ENCODE results near the gene PTPRO.

Gene PTPRO

DNA sequence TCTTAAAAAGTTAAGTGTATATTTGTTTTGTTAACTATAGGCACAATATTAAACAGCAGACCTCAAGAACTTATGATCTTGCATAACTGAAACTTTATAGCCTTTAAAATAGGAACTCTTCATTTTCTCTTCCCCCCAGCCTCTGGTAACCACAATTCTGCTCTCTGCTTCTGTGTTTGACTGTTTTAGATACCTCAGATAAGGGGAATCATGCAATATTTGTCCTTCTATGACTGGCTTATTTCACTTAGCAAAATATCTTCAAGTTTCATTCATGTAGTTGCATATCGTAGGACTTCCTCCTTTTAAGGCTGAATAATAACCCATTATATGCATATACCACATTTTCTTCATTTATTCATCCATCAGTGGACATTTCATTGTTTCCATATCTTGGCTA, 131.3 kb downstream of the PTPRO start:
- no peak overlapping the region for H3K27ac ChIP-seq (ENCODE audit: low read length)
- H3K9ac ChIP-seq (ENCODE audit: low read length), result no peak overlapping the region
- H3K4me1 ChIP-seq (ENCODE audit: control insufficient read depth, low read depth, low read length), result no peaks in the 10 kb centered on the region
- H3K27me3 ChIP-seq (ENCODE audit: control insufficient read depth, insufficient read depth, low read length), result no peaks in the 10 kb centered on the region
- peaks cover 2% of the 10 kb centered on the region for H3K9me3 ChIP-seq (ENCODE audit: control insufficient read depth, low read depth, low read length)
- no peak overlapping the region for H3K4me3 ChIP-seq (ENCODE audit: low read length)
- H3K36me3 ChIP-seq (ENCODE audit: control insufficient read depth, low read depth, low read length), result no peaks in the 10 kb centered on the region

DNA sequence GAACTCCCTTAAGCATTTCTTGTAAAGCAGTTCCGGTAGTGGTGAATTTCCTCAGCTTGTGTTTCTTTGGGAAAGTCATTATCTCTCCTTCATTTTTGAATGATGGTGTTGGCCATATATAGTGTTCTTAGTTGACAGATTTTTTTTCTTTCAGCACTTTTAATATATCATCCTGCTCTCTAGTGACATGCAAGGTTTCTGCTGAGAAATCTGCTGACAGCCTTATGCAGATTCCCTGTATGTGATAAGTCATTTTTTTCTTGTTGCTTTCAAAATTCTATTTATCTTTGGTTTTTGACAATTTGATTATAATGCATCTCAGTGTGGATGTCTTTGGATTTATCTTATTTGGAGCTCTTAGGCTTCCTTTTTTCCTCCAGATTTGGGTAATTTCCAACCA, 135.7 kb downstream of the PTPRO start:
- Histone ChIP-seq H3K27ac (ENCODE audit: low read length) (no peak overlapping the region), H3K9me3 (ENCODE audit: control insufficient read depth, low read depth, low read length) (peaks cover 2% of the 10 kb centered on the region), H3K36me3 (ENCODE audit: control insufficient read depth, low read depth, low read length) (no peaks in the 10 kb centered on the region), H3K4me3 (ENCODE audit: low read length) (no peak overlapping the region), H3K9ac (ENCODE audit: low read length) (no peak overlapping the region), H3K4me1 (ENCODE audit: control insufficient read depth, low read depth, low read length) (no peaks in the 10 kb centered on the region), H3K27me3 (ENCODE audit: control insufficient read depth, insufficient read depth, low read length) (no peaks in the 10 kb centered on the region)

DNA sequence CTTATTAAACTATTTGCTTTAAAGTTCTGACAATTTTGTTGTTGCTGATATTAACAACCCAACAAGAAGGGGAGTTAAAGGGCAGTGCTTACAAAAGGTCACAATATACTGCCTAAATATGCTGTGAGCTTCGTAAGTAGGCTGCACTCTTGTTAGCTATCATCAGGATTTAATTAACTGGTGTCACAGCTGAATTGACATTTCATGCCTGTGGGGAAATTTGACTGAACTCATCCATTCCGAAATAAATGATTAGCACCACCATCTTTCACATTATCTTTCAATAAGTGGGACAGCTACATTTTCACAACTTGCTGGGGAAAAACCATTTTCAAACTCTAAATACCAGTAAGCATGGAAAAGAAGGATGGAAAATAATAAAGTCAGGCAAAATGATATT, 146.6 kb downstream of the PTPRO start:
- no peaks in the 10 kb centered on the region for H3K27me3 ChIP-seq (ENCODE audit: control insufficient read depth, insufficient read depth, low read length)
- H3K4me1 ChIP-seq (ENCODE audit: control insufficient read depth, low read depth, low read length), result no peaks in the 10 kb centered on the region
- H3K9ac ChIP-seq (ENCODE audit: low read length), result no peak overlapping the region
- H3K27ac ChIP-seq (ENCODE audit: low read length), result no peak overlapping the region
- H3K4me3 ChIP-seq (ENCODE audit: low read length), result no peak overlapping the region
- no peaks in the 10 kb centered on the region for H3K9me3 ChIP-seq (ENCODE audit: control insufficient read depth, low read depth, low read length)
- H3K36me3 ChIP-seq (ENCODE audit: control insufficient read depth, low read depth, low read length), result no peaks in the 10 kb centered on the region

DNA sequence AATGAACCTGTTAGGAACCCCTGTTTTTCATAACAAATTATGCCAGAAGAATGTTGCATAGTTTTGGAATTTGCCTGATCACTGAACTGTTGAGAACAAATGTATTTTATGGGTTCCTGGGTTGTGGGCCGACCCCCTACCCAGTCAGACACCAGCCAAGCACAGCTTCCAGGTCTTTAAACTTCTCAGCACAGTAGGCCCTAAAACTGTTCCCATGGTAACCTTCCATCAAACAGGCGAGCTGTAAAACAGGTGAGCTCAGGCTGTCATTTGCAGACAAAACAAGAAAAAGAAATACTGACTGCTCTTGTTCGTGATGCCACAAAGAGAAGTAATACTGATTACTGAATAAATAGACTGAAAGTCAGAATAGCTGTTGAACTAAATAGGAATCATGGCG, 147.0 kb downstream of the PTPRO start:
- H3K4me3 ChIP-seq (ENCODE audit: low read length), result no peak overlapping the region
- H3K27me3 ChIP-seq (ENCODE audit: control insufficient read depth, insufficient read depth, low read length), result no peaks in the 10 kb centered on the region
- H3K27ac ChIP-seq (ENCODE audit: low read length), result no peak overlapping the region
- H3K9ac ChIP-seq (ENCODE audit: low read length), result no peak overlapping the region
- H3K4me1 ChIP-seq (ENCODE audit: control insufficient read depth, low read depth, low read length), result no peaks in the 10 kb centered on the region
- H3K36me3 ChIP-seq (ENCODE audit: control insufficient read depth, low read depth, low read length), result no peaks in the 10 kb centered on the region
- H3K9me3 ChIP-seq (ENCODE audit: control insufficient read depth, low read depth, low read length), result no peaks in the 10 kb centered on the region

DNA sequence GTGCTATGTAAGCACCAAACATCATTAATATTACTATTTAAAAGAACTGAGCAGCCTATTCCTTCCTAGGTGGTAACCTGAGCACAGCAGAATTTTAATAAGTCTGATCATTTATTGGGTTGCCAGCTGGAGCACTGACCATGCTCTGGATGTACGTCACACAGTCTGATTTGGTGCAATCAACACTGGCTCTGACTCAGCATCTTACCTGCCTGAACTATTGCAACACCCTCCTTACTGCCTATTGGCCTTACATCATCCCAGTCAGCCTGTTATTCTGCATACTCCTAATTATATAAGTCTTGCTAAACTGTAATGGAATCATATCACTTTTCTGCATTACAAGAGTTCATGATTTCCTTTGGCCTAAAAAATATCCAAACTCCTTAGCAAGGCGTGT, 149.7 kb downstream of the PTPRO start:
- no peaks in the 10 kb centered on the region for H3K36me3 ChIP-seq (ENCODE audit: control insufficient read depth, low read depth, low read length)
- H3K9ac ChIP-seq (ENCODE audit: low read length), result no peak overlapping the region
- no peaks in the 10 kb centered on the region for H3K27me3 ChIP-seq (ENCODE audit: control insufficient read depth, insufficient read depth, low read length)
- H3K27ac ChIP-seq (ENCODE audit: low read length), result no peak overlapping the region
- H3K4me1 ChIP-seq (ENCODE audit: control insufficient read depth, low read depth, low read length), result no peaks in the 10 kb centered on the region
- no peaks in the 10 kb centered on the region for H3K9me3 ChIP-seq (ENCODE audit: control insufficient read depth, low read depth, low read length)
- no peak overlapping the region for H3K4me3 ChIP-seq (ENCODE audit: low read length)

DNA sequence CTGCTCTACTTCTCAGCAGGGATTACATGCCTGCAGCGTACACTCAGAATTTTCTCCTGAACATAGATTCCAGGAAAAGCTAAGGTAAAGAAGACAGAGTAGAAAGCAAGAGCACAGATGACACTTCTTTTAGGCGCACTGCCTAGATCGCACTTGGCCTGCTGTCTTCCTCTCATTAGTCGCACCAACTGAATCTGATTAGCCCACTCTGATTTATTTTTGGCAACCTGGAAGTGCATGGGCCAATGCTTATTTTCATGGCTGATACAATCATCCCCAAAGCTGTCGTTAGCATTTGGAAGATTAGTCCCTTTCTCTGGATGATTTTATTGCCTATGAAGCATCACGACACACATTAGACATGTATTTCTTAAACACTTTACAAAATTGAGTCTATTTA, 152.5 kb downstream of the PTPRO start:
- H3K9ac ChIP-seq (ENCODE audit: low read length), result no peak overlapping the region
- H3K9me3 ChIP-seq (ENCODE audit: control insufficient read depth, low read depth, low read length), result no peaks in the 10 kb centered on the region
- no peaks in the 10 kb centered on the region for H3K27me3 ChIP-seq (ENCODE audit: control insufficient read depth, insufficient read depth, low read length)
- no peak overlapping the region for H3K4me3 ChIP-seq (ENCODE audit: low read length)
- no peaks in the 10 kb centered on the region for H3K4me1 ChIP-seq (ENCODE audit: control insufficient read depth, low read depth, low read length)
- H3K27ac ChIP-seq (ENCODE audit: low read length), result no peak overlapping the region
- H3K36me3 ChIP-seq (ENCODE audit: control insufficient read depth, low read depth, low read length), result no peaks in the 10 kb centered on the region

DNA sequence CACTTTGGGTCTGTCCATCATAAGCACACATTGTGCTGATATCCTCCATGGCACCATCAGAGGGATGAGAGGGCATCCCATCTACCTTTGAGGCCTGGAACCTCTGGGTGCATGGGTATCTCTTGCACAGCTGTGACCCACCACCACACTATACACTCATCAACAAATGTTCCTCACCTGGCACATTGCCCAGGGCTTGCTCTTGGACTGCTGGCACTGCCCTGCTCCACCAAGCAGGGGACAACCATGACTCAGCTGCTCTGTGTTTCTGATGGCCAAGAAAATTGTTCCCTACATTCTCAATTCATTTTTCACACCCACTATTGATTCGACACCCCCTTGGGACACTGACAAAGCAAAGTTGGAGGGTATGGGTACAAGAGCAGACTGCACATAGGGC, 155.5 kb downstream of the PTPRO start:
- H3K27ac ChIP-seq (ENCODE audit: low read length), result no peak overlapping the region
- H3K36me3 ChIP-seq (ENCODE audit: control insufficient read depth, low read depth, low read length), result no peaks in the 10 kb centered on the region
- no peak overlapping the region for H3K9ac ChIP-seq (ENCODE audit: low read length)
- H3K9me3 ChIP-seq (ENCODE audit: control insufficient read depth, low read depth, low read length), result no peaks in the 10 kb centered on the region
- H3K4me1 ChIP-seq (ENCODE audit: control insufficient read depth, low read depth, low read length), result no peaks in the 10 kb centered on the region
- H3K4me3 ChIP-seq (ENCODE audit: low read length), result no peak overlapping the region
- no peaks in the 10 kb centered on the region for H3K27me3 ChIP-seq (ENCODE audit: control insufficient read depth, insufficient read depth, low read length)

DNA sequence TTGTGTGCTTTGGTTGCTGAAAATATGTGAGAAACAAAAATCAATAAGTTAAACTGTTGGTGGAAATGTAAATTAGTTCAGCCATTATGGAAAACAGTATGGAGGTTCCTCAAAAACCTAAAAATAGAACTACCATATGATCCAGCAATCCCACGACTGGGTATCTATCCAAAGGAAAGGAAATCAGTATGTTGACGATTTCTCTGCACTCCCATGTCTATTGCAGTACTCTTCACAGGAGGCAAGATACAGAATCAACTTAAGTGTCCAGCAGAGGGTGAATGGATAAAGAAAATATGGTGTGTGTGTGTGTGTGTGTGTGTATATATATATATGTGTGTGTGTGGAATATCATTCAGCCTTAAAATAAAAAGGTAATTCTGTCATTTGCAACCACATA, 159.5 kb downstream of the PTPRO start:
- Histone ChIP-seq H3K4me1 (ENCODE audit: control insufficient read depth, low read depth, low read length) (no peaks in the 10 kb centered on the region), H3K4me3 (ENCODE audit: low read length) (no peak overlapping the region), H3K36me3 (ENCODE audit: control insufficient read depth, low read depth, low read length) (no peaks in the 10 kb centered on the region), H3K27ac (ENCODE audit: low read length) (no peak overlapping the region), H3K9me3 (ENCODE audit: control insufficient read depth, low read depth, low read length) (no peaks in the 10 kb centered on the region), H3K9ac (ENCODE audit: low read length) (no peak overlapping the region), H3K27me3 (ENCODE audit: control insufficient read depth, insufficient read depth, low read length) (no peaks in the 10 kb centered on the region)

DNA sequence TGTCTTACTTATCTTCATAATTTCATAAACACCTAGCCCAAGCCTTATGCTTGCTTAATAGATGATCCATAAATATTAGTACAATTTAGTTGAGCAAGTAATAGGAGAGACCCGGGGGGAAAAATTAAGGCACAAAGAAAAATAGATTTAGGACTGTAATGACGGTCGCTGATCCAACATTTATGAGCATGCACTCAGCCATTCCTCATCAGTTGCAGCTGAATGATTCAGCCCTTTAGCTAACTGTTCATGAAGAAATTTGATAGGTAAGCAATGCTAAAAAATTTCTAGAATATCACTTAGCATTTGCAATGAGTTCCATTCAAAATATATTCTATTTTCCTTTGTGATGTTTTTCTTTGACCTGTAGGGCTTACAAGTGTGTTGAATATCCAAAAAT, 163.2 kb downstream of the PTPRO start:
- H3K9me3 ChIP-seq (ENCODE audit: control insufficient read depth, low read depth, low read length), result no peaks in the 10 kb centered on the region

DNA sequence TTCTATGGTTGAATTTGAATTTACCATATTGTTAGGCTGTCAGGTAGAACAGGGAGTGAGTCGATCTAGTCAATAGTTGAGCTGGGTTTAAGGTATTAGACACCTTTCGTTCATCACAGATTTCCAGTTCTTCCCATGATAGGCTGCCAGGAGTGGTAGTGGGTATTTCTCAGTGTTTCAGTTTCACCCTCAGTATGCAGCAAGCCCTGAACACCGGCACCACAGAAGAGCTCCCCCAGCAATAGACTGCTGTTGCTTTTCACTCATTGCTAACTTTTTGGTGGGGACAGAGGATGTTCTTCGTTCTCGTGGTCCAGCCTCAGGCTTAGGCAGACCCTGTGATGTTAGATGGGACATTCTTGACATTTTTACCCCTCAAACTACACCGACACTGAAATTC, 164.6 kb downstream of the PTPRO start:
- no peaks in the 10 kb centered on the region for H3K36me3 ChIP-seq (ENCODE audit: control insufficient read depth, low read depth, low read length)
- H3K4me3 ChIP-seq (ENCODE audit: low read length), result no peak overlapping the region
- no peak overlapping the region for H3K27ac ChIP-seq (ENCODE audit: low read length)
- no peaks in the 10 kb centered on the region for H3K4me1 ChIP-seq (ENCODE audit: control insufficient read depth, low read depth, low read length)
- no peaks in the 10 kb centered on the region for H3K27me3 ChIP-seq (ENCODE audit: control insufficient read depth, insufficient read depth, low read length)
- H3K9me3 ChIP-seq (ENCODE audit: control insufficient read depth, low read depth, low read length), result no peaks in the 10 kb centered on the region
- no peak overlapping the region for H3K9ac ChIP-seq (ENCODE audit: low read length)

More for the DNA sequence above, 163.2 kb downstream of the PTPRO start:
- H3K9ac ChIP-seq (ENCODE audit: low read length), result no peak overlapping the region
- H3K36me3 ChIP-seq (ENCODE audit: control insufficient read depth, low read depth, low read length), result no peaks in the 10 kb centered on the region
- H3K27ac ChIP-seq (ENCODE audit: low read length), result no peak overlapping the region
- H3K4me1 ChIP-seq (ENCODE audit: control insufficient read depth, low read depth, low read length), result no peaks in the 10 kb centered on the region
- no peaks in the 10 kb centered on the region for H3K27me3 ChIP-seq (ENCODE audit: control insufficient read depth, insufficient read depth, low read length)
- no peak overlapping the region for H3K4me3 ChIP-seq (ENCODE audit: low read length)

DNA sequence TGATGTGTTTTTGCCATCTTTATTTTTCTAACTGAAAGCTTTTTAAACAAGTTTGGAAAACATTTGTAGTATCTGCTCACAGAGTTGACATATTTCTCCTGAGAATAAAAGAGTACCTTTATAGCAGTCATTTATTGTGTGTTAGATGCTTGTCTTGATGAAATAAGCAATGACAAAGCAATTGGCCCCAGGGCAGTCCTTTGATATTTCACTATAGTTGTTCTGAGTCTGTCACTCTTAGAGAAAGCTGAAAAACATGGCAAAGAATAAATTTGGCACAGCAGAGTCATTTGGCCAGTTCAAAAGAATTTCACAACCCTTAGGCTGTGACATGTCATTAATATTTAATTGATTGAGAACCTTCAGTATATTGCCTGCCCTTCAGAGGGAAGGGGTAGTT, 166.2 kb downstream of the PTPRO start:
- H3K27ac ChIP-seq (ENCODE audit: low read length), result no peak overlapping the region
- H3K9me3 ChIP-seq (ENCODE audit: control insufficient read depth, low read depth, low read length), result no peaks in the 10 kb centered on the region

DNA sequence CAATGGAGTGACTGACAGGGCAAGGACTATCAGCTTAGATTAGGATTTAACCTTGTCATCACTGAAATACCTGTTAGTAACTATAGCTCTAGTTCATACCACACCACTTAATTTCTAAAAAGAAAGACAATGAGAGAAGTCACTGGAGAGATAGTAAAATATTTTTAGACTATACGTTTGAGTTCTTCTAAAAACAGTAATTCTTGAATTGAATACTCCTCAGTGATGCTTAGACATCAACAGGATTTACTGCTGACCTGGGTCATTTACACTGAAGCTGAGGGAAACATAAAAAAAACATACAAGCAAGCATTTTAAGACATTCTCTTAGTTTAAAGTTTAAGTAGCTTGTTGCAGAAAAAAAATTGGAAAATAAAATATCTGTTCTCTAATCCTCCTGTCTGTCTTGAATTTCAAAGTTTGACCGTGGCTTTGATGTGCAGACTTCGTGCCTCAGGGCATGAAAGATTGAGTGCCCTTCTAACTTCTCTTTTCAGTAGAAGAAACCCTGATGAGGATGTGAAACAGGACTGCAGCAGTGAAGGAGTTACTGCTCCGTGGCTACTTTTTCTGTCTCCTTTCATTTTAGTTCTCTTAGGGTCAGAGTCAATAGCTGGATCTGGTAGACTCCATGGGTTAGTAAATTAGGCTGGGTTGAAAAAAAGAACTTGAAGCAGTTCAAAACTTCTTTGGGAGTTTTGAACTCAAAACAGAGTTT, 172.2 kb downstream of the PTPRO start:
- H3K27me3 ChIP-seq (ENCODE audit: control insufficient read depth, insufficient read depth, low read length), result no peaks in the 10 kb centered on the region
- H3K9ac ChIP-seq (ENCODE audit: low read length), result no peak overlapping the region
- H3K27ac ChIP-seq (ENCODE audit: low read length), result no peak overlapping the region
- H3K4me1 ChIP-seq (ENCODE audit: control insufficient read depth, low read depth, low read length), result no peaks in the 10 kb centered on the region
- H3K36me3 ChIP-seq (ENCODE audit: control insufficient read depth, low read depth, low read length), result no peaks in the 10 kb centered on the region
- no peak overlapping the region for H3K4me3 ChIP-seq (ENCODE audit: low read length)
- H3K9me3 ChIP-seq (ENCODE audit: control insufficient read depth, low read depth, low read length), result no peaks in the 10 kb centered on the region

More for the DNA sequence above, 166.2 kb downstream of the PTPRO start:
- H3K36me3 ChIP-seq (ENCODE audit: control insufficient read depth, low read depth, low read length), result no peaks in the 10 kb centered on the region
- H3K4me3 ChIP-seq (ENCODE audit: low read length), result no peak overlapping the region
- no peaks in the 10 kb centered on the region for H3K27me3 ChIP-seq (ENCODE audit: control insufficient read depth, insufficient read depth, low read length)
- H3K9ac ChIP-seq (ENCODE audit: low read length), result no peak overlapping the region
- H3K4me1 ChIP-seq (ENCODE audit: control insufficient read depth, low read depth, low read length), result no peaks in the 10 kb centered on the region

All from iPS-18a (cell line).